B cell (primary cell): ENCODE measurements around the gene CLK4. TPM values are rescaled to one million over a fixed set of nuclear protein-coding genes. Genes with fewer than 3 reads are reported as not detected.

Source experiments
- ATAC-seq: fragments of 200-7000 bp; cut with Tn5 transposase; one replicate; pipeline ENCODE4 v1.10.0; 2021; ENCODE audit warnings: low read depth, mild to moderate bottlenecking, moderate number of reproducible peaks, moderate library complexity
- CTCF ChIA-PET: fragments of 350-600 bp; sonication (Branson Sonifier 250); formaldehyde crosslinking; loops from one replicate; lab custom pipeline; 2021; ENCODE audit warnings: antibody characterized with exemption, inconsistent platforms; lab: Charles Lee
- POLR2A ChIA-PET: fragments of 350-600 bp; sonication (Branson Sonifier 250); formaldehyde crosslinking; loops from one replicate; lab custom pipeline; 2021; ENCODE audit warnings: antibody characterized with exemption; lab: Charles Lee
- DNase-seq: peaks from one replicate; pipeline ENCODE4 v3.0.0; 2013
- H2AFZ ChIP-seq: 2 replicates; pipeline ENCODE4 v1.6.1; 2012; ENCODE audit warnings: mild to moderate bottlenecking, low read depth, low read length; ENCODE audit not compliant: insufficient read depth, poor library complexity, severe bottlenecking
- H3K27ac ChIP-seq, 2 donors: 1 replicate in 1 of 2; 2 replicates in 1 of 2; pipeline ENCODE4 v1.5.1; 2012 to 2013; ENCODE audit warnings: low read length in 2 of 2, mild to moderate bottlenecking in 2 of 2, moderate library complexity in 1 of 2
- H3K27me3 ChIP-seq, 4 experiments: fragments of 200-600 bp in 1 of 4; sonication (generic) in 1 of 4; replicated peaks in 1 of 4; 1 replicate in 2 of 4; 2 replicates in 2 of 4; pipeline versions ENCODE4 v1.6.1 to v1.7.0; 2013 to 2016; ENCODE audit warnings: low read length in 3 of 4, mild to moderate bottlenecking in 2 of 4, mixed read lengths in 1 of 4, moderate library complexity in 1 of 4; ENCODE audit not compliant: insufficient read depth in 4 of 4, control insufficient read depth in 3 of 4; ENCODE audit errors: control extremely low read depth in 1 of 4
- H3K36me3 ChIP-seq, 2 experiments: replicated peaks in 1 of 2; 1 replicate in 1 of 2; 2 replicates in 1 of 2; pipeline versions ENCODE4 v1.6.1 to v1.7.1; 2013; ENCODE audit warnings: low read length in 1 of 2; ENCODE audit not compliant: insufficient read depth in 2 of 2, control insufficient read depth in 1 of 2; ENCODE audit errors: control extremely low read depth in 1 of 2, extremely low read depth in 1 of 2
- H3K4me1 ChIP-seq, 2 donors: fragments of 200-600 bp in 1 of 2; sonication (generic) in 1 of 2; 1 replicate in 1 of 2; 2 replicates in 1 of 2; pipeline versions ENCODE4 v1.5.1 to v1.6.1; 2013 to 2017; ENCODE audit warnings: low read length in 2 of 2; ENCODE audit not compliant: control insufficient read depth in 2 of 2, insufficient read depth in 2 of 2
- H3K4me2 ChIP-seq: replicated peaks from 2 replicates; pipeline ENCODE3; 2012; ENCODE audit warnings: mild to moderate bottlenecking, low read depth, low read length; ENCODE audit not compliant: poor library complexity, severe bottlenecking
- H3K4me3 ChIP-seq, 5 experiments: fragments of 200-600 bp in 1 of 5; sonication (generic) in 1 of 5; 1 replicate in 3 of 5; 2 replicates in 2 of 5; pipeline versions ENCODE4 v1.5.1 to v1.7.0; 2011 to 2016; ENCODE audit warnings: low read length in 4 of 5, mild to moderate bottlenecking in 4 of 5, low read depth in 2 of 5, control low read depth in 1 of 5, moderate library complexity in 1 of 5; ENCODE audit not compliant: insufficient read depth in 1 of 5; ENCODE audit errors: control extremely low read depth in 1 of 5, extremely low read depth in 1 of 5
- H3K79me2 ChIP-seq: fragments of 200-600 bp; sonication (generic); one replicate; pipeline ENCODE4 v1.6.0; 2016; ENCODE audit warnings: low read length; ENCODE audit not compliant: control insufficient read depth, insufficient read depth
- H3K9ac ChIP-seq: fragments of 200-600 bp; sonication (generic); 2 replicates; pipeline ENCODE4 v1.6.1; 2017; ENCODE audit warnings: mild to moderate bottlenecking, low read length, moderate library complexity
- H3K9me3 ChIP-seq, 3 donors: one replicate each; pipeline versions ENCODE4 v1.6.1 to v1.7.1; 2013; ENCODE audit warnings: low read length in 2 of 3; ENCODE audit not compliant: control insufficient read depth in 2 of 3, insufficient read depth in 1 of 3; ENCODE audit errors: control extremely low read depth in 1 of 3
- H4K20me1 ChIP-seq: 2 replicates; pipeline ENCODE4 v1.6.0; 2012; ENCODE audit warnings: mild to moderate bottlenecking, low read length; ENCODE audit not compliant: insufficient read depth, control insufficient read depth, poor library complexity, severe bottlenecking
- H3K27ac Mint-ChIP-seq: one replicate; pipeline ENCODE4 v1.8.0; 2021; ENCODE audit warnings: mixed read lengths
- H3K27me3 Mint-ChIP-seq: one replicate; pipeline ENCODE4 v1.8.0; 2021; ENCODE audit warnings: mixed read lengths
- H3K4me1 Mint-ChIP-seq: one replicate; pipeline ENCODE4 v1.8.0; 2021; ENCODE audit warnings: mixed read lengths
- H3K4me3 Mint-ChIP-seq: one replicate; pipeline ENCODE4 v1.8.0; 2021; ENCODE audit warnings: mixed read lengths
- H3K9me3 Mint-ChIP-seq: one replicate; pipeline ENCODE4 v1.8.0; 2022; ENCODE audit warnings: mixed read lengths; ENCODE audit not compliant: insufficient read depth
- EZH2 ChIP-seq: IDR thresholded peaks from 2 replicates; pipeline ENCODE4 v1.6.1; 2012; ENCODE audit warnings: borderline replicate concordance, low read depth, mild to moderate bottlenecking, moderate library complexity, low read length; ENCODE audit not compliant: insufficient read depth, poor library complexity, severe bottlenecking
- WGBS: methylation state at CpG from one replicate; pipeline ENCODE4 v1.1.5; 2013; ENCODE audit warnings: missing lambda C conversion rate; ENCODE audit not compliant: insufficient coverage; 5-methylcytosine and 5-hydroxymethylcytosine counted together
- intact Hi-C: fragments of 100-400 bp; cut with micrococcal nuclease; formaldehyde crosslinking; loops from one replicate; pipeline ENCODE4 v1.10.0; 2022
- polyA plus RNA-seq: library from polyadenylated mRNA; depleted of rRNA; stranded (reverse); fragments of >200 nt; gene quantifications from 2 replicates; pipeline ENCODE4 v1.2.3, GENCODE V29; 2012
- total RNA-seq, 2 donors: library from RNA; stranded (reverse); fragments of 120-200 nt in 1 of 2; gene quantifications; 1 replicate in 1 of 2; 2 replicates in 1 of 2; pipeline versions ENCODE4 v1.2.3 to v1.2.4, GENCODE V29; 2013 to 2022
- TF ChIP-seq, protein P1 (sequence below): fragments of 200-600 bp; IDR thresholded peaks from one replicate; pipeline ENCODE4 v1.8.0; 2022; ENCODE audit warnings: antibody characterized with exemption, mild to moderate bottlenecking

The CLK4 gene
- total and polyA plus RNA-seq, 2 donors (not counting 1 experiment from before 2014, with no cell fraction given): 72.3 to 132 TPM

DNA sequence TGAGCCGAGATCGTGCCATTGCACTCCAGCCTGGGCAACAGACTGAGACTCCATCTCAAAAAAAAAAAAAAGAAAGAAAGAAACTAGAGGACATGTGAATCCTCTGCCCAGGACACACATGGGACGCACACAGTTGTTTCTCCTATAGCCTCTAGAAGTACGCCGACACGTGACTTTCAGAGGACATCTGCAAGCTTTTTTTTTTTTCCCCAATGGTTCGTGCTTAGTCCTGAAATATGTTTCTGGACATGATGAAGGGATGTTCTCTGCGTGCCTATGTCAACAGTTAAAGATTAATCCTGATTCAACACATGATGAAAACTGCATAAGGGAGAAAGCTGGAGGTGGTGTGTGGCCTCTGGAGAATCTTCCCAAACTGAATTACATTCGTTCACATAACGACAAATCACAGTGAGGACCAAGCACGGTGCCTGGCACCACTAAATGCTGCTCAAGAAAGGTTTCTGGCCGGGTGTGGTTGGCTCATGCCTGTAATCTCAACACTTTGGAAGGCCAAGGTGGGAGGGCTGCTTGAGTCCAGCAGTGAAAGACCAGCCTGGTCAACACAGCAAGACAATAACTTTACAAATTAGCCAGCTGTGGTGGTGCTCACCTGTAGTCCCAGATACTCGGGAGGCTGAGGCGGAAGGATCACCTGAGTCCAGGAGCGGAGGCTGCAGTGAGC lies 46.4 kb downstream of the CLK4 start:
- no peaks in the 10 kb centered on the region for H3K4me1 ChIP-seq
- Mint-ChIP-seq H3K4me1 (no peaks in the 10 kb centered on the region), H3K4me3 (no peak overlapping the region), H3K27ac (no peak overlapping the region), H3K9me3 (no peaks in the 10 kb centered on the region), H3K27me3 (peaks cover 27% of the 10 kb centered on the region)
- DNase-seq (no peak), ATAC-seq (no peak)
- H3K9me3 ChIP-seq: peaks cover 0 to 10% (median 0%) of the 10 kb centered on the region in 3 donors
- H3K36me3 ChIP-seq: no peaks in the 10 kb centered on the region
- intact Hi-C loops: no loop called here
- WGBS: 91% methylated on average over 10 of the region's 15 CpGs
- H3K27ac ChIP-seq: no peak overlapping the region
- no peaks in the 10 kb centered on the region for H3K79me2 ChIP-seq
- H4K20me1 ChIP-seq: no peaks in the 10 kb centered on the region
- no peak overlapping the region for H2AFZ ChIP-seq
- TF ChIP-seq, protein P1, sequence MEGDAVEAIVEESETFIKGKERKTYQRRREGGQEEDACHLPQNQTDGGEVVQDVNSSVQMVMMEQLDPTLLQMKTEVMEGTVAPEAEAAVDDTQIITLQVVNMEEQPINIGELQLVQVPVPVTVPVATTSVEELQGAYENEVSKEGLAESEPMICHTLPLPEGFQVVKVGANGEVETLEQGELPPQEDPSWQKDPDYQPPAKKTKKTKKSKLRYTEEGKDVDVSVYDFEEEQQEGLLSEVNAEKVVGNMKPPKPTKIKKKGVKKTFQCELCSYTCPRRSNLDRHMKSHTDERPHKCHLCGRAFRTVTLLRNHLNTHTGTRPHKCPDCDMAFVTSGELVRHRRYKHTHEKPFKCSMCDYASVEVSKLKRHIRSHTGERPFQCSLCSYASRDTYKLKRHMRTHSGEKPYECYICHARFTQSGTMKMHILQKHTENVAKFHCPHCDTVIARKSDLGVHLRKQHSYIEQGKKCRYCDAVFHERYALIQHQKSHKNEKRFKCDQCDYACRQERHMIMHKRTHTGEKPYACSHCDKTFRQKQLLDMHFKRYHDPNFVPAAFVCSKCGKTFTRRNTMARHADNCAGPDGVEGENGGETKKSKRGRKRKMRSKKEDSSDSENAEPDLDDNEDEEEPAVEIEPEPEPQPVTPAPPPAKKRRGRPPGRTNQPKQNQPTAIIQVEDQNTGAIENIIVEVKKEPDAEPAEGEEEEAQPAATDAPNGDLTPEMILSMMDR: no peak
- no peak for TF ChIP-seq EZH2
- no peak overlapping the region for H3K4me3 ChIP-seq
- no peak overlapping the region for H3K9ac ChIP-seq
- H3K27me3 ChIP-seq: peaks cover 0 to 13% (median 2%) of the 10 kb centered on the region in 4 experiments
- CTCF ChIA-PET: interaction anchor here (0.7 kb wide), 1 partner anchor 15 kb away, joined by 3 read pairs; no protein-coding TSS in a partner anchor
- H3K4me2 ChIP-seq: no peak overlapping the region
- POLR2A ChIA-PET: no interaction called here

DNA sequence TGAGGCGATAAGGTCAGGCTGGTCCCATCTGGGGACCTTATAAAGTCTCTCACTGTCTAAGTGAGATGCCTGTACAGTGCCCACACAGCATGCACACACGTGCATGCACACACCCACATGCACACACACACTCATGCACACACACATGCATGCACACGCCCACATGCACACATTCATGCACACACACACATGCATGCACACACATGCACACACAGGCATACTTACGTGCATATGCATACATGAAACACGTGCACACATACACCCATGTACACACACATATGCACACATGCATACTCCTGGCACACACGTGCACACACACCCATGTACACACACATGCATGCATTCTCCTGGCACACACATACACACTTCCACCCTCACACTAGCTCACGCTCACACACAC lies 48.9 kb downstream of the CLK4 start:
- no peaks in the 10 kb centered on the region for H3K4me1 Mint-ChIP-seq
- H3K4me2 ChIP-seq: no peak overlapping the region
- intact Hi-C loops: no loop called here
- no peak overlapping the region for H2AFZ ChIP-seq
- no peaks in the 10 kb centered on the region for H3K4me1 ChIP-seq
- peaks cover 37% of the 10 kb centered on the region for H3K27me3 Mint-ChIP-seq
- 91% methylated on average over 7 of the region's 7 CpGs for WGBS
- no peaks in the 10 kb centered on the region for H3K36me3 ChIP-seq
- ChIA-PET POLR2A (no interaction called here), CTCF (no interaction called here)
- H3K27me3 ChIP-seq: peaks cover 0 to 11% (median 3%) of the 10 kb centered on the region in 4 experiments
- DNase-seq (no peak), ATAC-seq (no peak)
- H3K9ac ChIP-seq: no peak overlapping the region
- H3K27ac Mint-ChIP-seq: no peak overlapping the region
- H3K4me3 Mint-ChIP-seq: no peak overlapping the region
- no peaks in the 10 kb centered on the region for H3K79me2 ChIP-seq
- no peak overlapping the region for H3K4me3 ChIP-seq
- TF ChIP-seq, protein P1: no peak
- TF ChIP-seq EZH2: no peak
- no peak overlapping the region for H3K27ac ChIP-seq
- H3K9me3 Mint-ChIP-seq: peaks cover under 1% of the 10 kb centered on the region
- no peaks in the 10 kb centered on the region for H4K20me1 ChIP-seq
- peaks cover 0 to 11% (median 0%) of the 10 kb centered on the region in 3 donors for H3K9me3 ChIP-seq
